GM12874 (cell line): ENCODE results near the gene PTCD1.

Experiments used
- CTCF ChIP-seq: IDR thresholded peaks from 2 replicates; pipeline ENCODE4 v1.5.1; 2011; ENCODE audit warnings: low read depth, mild to moderate bottlenecking, control low read depth, low read length, moderate library complexity; ENCODE audit not compliant: insufficient read depth

PTCD1 gene

GRCh38 chr7:99397297-99397983, 41.2 kb downstream of the PTCD1 start:
- no peak for TF ChIP-seq CTCF

DNA sequence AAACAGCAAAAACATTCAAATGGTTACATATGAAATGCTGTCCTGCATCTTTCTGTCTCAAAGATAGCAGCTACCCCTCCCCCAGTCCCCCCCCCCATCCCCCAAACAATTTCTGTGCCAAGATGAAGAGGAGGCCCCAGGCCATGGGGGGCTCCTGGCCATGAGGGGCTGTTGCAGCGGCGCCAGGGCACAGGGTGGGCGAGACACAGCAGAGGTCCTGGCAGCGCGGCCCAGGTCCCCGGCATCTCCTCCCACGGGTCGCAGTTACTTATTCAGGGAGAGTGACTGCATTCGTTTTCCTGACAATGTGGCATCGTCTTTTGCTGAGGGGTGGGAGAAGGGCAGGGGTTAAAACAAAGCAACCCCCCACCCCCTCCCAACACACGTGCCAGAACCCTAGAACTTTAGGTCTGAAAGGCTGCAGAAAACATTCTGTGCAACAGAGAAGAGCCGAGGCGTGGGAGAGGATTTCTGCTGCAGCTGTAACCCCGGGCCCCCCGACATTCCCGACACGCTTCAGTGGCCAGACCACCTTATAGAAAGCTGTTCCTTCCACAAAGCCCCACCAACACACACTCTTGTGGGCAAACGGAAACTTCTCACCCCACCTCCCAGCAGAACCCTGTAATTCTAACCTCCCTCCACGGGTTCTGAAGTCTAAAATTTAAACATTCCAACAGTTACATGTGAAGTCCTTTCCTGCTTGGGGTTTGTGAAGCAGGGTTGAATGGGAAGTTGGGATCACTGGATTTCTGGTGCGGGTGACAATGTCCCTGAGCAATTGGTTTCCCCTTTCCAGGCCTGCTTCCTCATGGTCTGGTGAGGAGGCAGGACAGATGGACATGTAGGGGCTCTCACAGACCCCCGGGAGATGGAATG, 41.9 kb downstream of the PTCD1 start:
- TF ChIP-seq CTCF: no peak

DNA sequence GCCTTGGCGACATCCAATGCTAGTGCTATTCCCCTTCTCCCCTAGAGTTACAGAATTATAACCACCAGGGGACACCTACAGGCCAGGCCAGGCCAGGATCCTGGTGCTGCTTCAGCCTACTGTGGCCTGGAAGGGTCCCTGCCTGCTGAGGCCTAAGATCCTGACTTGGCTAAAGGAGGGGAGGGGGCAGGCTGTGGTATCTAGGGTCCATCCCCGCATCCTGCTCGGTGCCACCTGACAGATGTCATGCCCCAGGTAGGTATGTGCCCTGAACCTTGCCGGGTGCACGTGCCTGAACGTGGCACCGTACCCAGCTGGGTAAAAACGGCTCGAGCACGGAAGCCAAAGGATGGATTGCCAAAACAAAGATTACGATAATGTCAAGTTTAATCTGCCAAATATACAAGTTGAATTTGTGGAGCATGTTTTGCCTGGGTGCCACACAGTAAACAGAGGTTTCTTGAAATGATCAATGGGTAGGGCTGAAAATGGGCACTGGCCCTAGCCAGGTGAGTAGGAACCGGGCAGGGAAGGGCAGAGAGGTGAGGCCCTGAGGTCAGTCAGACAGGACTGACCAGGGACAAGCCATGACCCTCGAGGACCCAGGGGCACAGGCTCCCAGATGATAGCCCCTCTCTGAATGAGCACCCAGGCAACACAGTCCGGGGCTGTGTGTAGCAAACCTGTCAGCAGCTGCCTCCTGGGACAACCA, 42.8 kb downstream of the PTCD1 start:
- no peak for TF ChIP-seq CTCF

DNA sequence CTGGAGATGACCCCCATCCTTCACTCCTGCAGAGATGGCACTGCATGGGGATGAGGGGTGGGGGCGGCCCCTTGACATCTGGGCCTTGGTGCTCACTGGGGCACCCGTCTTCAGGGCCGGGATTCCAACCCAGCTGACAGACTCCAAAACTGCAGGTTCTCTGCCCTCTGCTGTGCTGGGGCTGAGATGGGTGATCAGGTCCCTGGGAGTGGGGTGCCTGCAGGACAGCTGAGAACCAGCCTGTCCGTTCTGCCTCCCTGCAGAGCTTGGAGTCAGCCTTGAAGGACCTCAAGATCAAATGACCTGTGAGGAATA, 44.5 kb downstream of the PTCD1 start:
- no peak for TF ChIP-seq CTCF

DNA sequence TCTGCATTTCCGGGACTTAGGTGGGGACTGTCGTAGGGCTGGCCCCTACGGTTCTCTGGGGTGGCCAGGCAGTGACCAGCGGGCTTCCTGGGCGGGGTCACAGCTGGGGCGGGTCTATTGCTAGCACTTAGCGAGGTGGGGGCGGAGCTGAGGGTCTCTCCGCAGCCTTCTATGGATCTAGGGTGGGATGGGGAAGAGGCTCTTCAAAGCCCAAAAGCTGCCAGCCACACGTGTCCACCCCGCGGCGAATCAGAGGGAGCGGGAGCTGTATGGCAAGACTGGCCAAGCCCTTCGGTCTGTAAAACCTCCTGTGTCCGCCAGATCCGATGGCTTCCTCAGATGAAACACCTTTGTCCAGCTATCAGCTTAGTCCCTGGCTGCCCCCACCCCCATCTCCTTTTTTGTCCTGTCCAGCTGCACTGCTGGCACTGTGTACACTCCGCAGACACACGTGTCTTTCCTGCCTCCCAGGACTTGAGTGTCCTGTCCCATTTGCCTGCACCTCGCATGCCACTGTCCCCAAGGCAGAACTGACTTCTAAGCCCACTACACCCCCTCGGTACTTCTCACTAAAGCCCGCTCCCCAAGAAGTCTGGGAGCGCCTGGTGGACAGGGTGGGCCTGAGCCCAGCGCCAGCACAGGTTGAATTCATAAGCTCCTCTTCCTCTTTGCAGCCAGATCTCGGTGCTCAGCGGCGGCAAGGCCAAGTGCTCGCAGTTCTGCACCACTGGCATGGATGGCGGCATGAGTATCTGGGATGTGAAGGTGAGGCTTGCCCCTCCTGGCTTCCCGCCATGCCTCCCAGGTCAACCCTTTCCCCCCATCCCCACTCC, 45.0 kb downstream of the PTCD1 start:
- no peak for TF ChIP-seq CTCF

- no peak for TF ChIP-seq CTCF
These were observed 45.8 kb downstream of the PTCD1 start for GRCh38 chr7:99392659-99393354.
